Endothelial cell of hepatic sinusoid (primary cell): ENCODE measurements around the gene TENM4.

Source experiments
- in situ Hi-C: cut with HindIII; loops from 2 replicates; pipeline ENCODE4 v1.10.0; 2017; ENCODE audit warnings: low sequenced_read_pairs

Gene TENM4

DNA sequence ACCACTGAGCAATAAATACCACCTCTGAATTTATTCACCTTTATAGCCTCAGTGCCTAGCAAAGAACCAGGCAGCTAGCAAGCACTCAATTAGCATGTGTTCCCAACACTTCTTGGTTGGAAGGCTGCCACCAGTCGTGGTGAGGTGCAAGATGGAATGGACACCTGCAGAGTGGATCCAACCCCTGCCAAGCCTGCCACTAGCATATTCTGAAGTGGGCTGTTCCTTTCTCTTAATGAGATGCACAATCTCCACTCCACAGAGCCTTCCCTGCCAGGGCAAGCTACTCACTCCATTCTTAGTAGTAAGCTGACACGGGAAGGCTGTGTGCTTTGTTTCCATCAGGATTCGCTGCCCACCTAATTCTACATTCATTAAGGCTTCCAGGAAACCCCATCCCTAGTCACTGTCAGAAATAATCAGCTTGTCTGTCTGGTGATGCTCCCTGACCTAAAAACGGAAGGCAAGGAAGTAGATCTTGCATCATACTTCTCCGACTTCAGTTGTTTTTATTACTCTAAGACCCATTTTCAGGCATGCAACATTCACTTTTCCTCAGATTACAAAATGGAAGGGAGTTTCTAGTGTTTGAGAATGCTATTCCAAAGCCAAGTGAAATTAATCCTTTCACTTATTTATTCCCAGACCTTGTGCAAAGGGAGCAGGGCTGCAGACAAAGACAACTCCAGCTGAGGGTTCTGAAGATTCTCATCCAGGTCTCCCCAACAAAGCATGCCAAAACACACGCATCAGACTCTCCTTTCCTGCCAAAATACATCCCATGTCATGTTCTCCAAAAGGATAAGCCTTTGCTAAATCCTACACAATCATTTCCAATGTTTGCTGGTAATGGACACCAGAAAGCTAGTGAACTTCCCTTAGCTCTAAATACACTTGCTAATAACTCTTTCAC, 128.0 kb downstream of the TENM4 start:
- in situ Hi-C loops: no loop called here

DNA sequence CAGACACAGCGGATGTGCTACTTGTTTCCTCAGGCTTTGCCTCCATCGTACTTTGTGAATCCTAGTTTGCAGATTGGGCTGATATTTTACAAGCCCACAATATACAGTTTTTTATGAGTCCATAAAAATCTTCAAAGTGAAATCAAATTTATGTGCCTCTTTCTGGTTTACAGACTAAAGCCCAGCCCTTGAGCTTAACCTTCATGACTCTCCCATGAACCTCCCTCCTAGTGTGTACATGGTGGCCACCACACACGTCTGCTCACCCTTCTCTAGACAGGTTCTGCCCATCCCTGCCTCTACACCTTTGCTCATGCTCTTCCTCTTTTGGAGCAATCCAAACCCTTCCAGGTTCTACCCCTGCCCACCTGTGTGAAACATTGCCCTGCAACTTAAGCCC, 129.4 kb downstream of the TENM4 start:
- in situ Hi-C loops: no loop called here

DNA sequence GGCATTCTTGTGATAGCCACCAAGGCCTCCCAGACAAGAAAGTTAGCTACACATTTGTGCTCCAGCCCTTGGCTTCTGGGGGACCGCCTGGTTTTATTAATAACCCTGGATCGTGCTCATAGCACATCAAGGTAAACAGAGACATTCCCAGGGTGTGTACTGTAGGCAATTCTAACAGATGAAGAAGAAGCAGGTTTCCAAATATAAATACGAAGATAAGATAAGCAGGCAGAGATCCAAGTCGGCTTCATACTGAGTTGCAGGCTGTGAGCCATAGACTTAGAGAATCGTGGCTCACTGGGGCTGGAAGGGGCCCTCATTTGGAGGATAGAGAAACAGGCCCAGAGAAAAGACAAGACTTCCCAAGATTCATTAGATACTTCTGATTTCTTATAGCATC, 131.4 kb downstream of the TENM4 start:
- in situ Hi-C loops: no loop called here

DNA sequence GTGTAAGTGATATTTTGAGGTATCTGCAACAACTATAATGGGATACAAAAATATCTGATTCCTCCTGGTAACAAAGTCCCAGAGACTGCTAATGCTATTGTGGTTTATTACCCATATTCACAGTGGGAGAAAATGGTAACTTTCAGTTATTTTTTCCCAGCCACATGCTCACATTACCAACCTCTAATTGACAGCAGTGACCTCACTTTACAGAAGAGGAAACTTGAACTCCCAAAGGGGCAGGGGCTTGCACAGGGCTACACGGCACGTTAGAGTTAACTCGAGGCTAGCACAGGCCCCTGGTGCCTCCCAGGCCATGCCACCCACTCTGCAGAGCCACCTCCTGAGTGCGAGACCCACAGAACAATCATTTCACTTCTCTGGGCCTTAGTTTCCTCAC, 132.4 kb downstream of the TENM4 start:
- in situ Hi-C loops: no loop called here

DNA sequence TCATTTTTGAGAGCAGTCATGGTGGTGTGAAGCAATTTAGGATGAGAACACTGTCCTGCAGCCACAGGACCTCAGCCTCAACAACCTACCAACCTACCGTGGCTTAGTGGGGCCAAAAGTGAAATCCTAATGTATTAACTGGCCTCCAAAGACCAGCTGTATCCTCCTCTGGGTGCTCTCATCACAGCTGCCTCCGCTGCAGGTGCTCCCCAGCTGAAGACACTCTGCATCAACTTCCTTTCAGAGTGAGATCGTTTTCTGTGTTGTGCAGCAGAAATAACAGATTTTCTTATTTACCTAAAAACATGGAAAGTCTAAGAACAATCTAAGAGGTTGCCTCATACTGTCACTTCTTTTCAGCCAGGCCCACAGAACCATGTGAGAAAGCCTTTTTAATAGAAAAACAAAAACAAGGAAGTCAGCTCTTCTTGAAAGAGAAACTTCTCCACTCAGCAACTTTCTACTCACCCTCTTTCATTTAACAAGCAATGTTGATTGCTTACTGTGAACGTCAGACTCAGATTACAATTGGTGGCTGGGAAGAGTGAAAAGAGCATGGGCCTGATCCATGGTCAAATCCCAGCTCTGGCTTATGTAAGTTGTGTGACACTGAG, 136.1 kb downstream of the TENM4 start:
- in situ Hi-C loops: no loop called here

DNA sequence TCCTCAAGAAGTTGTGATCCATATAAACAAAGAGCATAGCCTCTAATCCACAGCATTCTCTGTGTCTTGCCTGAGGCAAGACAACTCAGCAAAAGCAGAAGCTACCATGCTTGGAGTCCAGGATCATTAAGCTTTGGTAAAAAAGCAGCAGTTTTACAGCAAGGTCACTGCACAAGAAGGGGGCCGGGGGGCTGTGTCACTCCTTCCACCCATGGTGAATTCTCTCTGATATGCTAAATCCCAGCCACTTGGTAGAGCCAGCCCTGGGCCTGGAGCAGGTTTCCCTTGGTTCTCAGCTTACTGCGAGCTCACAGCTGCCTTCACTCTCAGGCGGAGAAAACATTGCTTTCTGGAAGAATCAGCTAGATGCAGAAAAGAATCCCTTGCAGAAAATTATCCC, 144.7 kb downstream of the TENM4 start:
- in situ Hi-C loops: no loop called here

DNA sequence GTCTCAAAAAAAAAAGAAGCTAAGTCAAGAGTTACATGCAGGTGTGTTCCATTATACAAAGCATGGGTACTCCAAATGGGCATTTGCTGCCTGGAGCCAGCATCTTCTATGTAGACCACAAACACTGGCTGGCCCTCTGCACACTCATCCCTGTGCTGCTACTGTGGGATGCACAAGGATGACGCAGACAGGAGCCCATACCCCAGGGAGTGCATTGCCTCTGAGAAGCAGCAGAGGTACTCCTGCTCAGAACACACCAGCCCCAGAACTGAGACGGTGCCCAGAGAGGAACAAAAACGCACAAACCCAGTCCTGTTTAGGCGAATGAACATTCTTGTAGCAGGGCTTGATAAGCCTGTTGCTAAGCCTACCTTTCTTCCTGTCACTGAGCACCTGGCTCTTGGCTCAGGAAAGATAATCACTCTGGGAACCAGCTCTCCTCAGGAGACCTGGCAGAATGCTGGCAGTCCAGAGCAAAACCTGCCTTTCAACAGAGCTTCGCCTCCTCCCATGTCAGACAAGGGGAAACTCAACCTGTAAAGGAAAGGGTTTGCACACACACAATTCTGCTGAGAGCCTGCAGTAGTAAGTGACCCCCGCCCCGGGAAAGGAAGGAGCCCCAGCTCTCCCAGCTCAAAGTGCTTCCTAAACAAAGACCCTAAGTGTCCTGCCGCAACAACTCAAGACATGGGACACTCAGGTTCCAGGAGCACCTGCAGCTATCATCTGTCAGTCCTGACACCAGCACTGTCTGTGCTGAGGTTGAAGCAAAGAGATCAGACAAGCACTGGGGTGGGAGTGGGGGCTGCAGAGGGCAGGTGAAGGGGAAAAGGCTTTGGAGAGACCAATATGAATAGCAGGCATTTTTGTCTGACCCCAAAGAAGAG, 145.7 kb downstream of the TENM4 start:
- in situ Hi-C loops: no loop called here

DNA sequence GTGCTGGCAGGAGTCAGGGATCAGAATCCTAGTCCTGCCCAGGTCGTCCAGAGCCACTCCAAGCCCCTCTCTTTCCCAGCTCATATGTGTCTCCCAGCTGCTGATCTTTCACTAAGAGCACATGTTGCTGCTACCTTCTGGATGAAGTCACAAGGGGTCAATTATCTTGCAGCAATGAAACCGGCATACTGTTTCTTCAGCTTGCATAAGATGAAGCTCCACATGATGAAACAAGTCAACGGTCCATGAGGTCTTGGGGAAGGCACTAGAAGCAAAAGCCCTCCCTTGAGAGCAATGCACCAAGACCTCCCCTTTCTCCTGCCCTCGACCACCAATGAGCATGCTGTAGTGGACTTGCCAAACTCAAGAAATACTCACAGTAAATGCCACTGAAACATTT, 148.9 kb downstream of the TENM4 start:
- in situ Hi-C loops: no loop called here

DNA sequence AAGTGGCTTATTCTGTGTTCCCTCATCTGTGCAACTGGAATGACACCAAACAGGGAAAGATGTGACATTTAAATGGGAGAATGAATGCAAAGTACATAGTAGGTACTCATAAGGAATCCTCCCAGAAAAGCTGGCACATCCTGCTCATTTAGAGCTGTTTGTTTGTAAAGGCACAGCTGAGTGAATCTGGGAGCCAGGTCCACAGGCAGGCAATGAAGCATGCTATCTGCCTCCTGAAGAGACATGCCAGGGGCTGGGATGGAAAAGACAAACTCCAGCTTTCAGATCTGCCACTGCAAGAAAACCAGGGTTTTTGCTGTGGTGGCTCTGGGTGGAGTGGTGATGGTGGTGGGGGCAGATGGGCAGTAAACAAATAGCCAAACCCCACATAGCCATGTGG, 150.1 kb downstream of the TENM4 start:
- in situ Hi-C loops: no loop called here

DNA sequence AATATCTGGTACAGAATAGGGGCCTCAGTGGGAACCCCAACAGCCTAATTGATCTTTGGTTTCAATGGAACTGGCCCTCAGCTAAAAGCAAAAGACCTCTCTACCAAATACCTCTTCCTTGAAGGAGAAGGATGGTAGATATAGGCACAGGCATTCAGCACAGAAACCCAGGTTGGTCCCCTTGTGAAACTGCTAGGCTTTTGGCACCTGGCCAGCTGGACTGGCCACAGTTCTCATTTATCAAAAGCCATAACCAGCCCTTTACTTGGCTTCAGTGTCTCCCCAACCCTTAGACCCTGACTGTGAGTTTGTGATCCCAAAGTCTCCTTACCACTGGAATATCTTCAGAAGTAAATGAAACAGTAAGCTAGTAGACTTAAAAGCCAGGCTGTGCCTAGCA, 152.9 kb downstream of the TENM4 start:
- in situ Hi-C loops: no loop called here

DNA sequence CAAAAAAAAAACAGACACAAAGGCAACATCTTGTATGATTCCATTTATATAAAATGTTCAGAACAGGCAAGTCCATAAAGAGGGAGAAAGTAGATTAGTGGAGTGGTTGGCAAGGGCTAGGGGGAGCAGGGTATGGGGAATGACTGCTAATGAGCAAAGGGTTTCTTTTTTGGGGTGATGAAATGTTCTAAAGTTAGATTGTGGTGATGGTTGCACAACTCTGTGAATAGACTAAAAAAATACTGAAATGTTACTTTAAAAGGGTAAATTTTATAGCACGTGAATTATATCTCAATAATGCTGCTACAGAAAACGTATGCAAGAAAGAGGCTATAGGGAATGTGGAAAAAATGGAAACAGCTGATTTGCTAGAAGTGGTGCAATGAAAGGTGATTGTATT, 155.1 kb downstream of the TENM4 start:
- in situ Hi-C loops: no loop called here

DNA sequence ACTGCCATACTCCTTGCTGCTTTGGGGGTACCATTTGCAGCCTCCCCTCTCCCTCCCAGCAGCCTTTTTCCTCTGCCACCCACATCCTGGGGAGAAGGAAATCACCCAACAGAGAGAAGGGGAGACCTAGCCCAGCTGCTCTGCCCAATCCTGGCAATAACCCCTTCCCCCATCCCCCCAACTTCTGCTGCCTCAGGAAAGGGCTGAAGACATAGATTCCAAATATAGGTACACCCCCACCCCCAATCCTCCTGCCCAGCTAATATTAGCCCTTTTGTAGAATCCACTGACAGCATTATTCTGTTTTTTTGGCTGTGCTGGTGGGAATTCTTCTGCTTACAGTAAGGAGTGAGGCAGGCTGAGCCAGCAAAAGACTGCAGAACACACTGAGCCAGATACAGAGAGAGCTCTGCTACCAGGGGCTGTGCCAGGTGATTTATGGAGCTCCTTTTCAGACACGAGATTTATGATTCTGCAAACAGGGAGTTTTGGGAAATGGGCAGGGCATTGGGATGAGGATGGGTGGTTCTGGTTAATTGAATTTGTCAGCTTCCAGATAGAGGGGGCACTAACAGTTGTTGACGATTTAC, 164.0 kb downstream of the TENM4 start:
- in situ Hi-C loops: no loop called here

DNA sequence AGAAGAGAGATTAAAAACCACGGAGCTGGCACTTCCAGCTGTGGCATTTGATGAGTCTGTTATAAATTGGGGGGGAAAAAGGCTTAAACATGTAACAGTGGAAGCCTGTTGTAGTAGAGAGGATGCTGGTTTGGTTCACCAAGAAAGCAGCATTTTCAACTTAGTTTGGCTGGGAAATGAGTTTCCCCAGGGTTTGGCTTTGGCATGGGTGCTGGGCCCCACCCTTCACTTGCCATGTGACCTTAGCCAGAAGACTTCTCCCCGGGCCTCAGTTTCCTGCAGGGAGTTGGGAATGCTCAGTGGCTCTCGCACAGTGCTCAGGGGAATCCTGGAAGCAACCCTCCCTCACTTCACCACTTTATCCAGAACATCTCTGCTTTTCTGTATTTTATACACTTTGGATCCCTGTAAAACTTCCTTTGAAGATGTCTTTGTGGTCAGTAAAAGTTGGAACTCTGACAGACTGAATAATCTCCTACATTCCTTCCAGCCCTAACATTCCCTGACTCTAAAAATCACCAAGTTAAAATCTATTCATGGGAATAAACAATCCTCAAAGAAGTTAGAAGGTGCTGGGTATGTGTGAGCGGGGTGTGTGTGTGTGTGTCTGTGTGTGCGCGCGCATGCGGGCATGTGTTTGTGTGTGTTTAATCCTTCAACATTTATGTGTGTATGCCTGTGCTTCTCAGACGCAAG, 166.0 kb downstream of the TENM4 start:
- in situ Hi-C loops: no loop called here

DNA sequence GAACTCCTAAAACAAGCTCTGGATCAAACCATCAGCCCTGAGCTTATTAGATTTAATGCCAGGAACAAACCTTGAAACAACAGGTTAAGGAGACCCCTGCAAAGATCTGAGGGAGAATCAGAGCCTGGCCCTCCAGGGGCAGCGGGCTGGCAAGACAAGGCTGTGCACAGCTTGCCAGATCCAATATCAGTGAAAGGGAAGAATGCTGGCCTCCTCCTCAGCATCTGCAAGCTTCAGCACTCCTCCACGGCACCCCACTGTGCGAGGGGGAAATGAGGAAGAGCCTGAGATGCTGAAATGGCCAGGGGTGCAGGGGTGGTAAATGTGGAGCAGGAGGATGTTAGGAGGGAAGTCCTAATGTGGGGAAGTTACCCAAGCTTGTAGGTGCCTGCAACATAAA, 167.0 kb downstream of the TENM4 start:
- in situ Hi-C loops: no loop called here

DNA sequence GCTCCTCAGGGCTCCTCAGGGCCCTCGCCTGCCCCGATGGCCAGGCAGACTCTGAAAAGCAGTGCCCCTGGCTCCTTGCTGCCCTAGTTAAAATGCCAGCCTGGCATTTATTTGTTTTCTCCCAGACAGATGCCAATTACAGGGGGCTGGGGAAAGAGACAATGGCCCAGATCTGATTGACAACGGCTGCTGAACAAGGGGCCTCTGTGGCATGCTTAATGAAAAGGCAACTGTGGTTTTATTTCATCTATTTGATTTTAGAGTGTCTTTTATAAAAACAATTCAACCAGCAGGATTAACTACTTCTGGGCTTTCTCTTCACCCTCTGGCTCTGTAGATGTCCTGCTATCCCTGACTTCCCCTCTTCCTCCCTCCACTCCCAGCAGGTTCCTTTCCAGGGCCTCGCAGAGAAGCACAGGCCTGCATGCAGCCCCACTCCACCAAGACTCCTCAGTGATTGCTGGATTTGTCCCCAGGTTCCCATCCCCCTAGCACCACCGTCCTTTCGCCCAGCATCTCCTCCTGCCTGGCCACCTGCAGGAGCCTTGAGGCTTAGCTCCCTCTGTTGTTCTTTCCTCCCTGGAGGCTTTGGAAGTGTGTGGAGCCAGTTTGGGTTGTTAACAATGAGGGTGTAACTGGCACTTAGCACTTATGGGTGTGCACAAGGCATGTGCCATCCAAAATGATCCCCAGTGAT, 171.1 kb downstream of the TENM4 start:
- in situ Hi-C loops: no loop called here

DNA sequence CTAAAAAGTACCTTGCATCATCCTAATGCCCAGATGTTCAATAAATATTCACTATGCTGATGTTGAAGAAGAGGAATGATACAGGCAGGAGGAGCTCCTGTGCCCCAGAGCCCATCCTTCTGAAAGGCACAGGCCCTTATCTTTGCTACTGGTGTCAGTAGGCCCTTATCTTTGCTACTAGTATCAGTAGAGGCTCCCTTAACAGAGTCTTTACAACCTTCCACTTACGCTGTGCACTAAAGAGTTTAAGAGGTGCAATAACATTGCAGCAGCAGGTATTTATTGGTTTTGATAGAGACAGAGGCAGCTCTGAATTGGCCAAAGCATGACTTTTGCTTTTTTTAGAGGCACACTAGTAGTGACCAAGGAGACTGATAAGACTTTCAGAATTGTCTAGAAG, 174.4 kb downstream of the TENM4 start:
- in situ Hi-C loops: no loop called here

DNA sequence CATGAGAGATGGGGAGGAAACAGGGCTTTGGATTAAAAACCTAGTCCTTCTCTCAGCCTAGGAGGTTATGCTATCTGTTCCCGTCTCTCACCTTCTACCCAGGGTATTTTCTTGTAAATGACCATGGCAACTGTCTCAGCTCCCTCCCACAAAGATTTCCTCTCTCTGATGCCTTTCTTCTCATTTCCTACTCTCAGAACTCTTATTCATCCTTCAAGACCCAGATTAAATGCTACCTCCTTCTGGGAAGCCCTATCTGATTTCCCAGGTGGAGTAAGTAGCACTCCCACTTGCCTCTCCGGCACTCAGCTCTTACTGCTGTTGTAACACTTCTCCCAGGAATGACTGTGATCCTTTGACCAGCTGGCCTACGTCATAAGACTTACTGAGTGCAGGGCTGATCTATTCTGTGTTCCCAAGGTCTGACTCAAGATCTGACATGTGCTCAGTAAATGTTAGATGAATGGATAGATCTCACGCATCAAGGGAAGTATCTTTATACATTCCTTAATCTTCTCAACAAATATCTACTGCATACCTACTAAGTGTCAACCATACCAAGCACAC, 175.0 kb downstream of the TENM4 start:
- in situ Hi-C loops: no loop called here

DNA sequence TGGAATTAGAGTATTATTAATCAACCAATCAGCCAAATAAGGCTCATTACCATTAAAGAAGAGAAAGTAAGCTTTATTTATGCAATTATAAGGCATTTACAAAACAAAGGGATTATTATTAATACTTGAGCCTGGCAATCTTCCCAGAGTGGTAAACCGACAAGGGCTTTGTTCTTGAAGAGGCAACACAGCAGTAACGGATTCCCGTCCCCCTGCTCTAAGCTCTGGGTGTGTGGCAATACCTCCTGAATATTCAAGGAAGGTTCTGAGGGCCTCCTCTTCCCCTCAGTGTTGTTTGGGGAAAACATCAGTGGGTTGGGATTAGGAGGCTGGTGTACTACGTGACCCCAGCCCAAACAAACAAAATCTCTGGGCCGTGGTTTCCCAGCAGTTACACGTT, 176.5 kb downstream of the TENM4 start:
- in situ Hi-C loops: no loop called here

DNA sequence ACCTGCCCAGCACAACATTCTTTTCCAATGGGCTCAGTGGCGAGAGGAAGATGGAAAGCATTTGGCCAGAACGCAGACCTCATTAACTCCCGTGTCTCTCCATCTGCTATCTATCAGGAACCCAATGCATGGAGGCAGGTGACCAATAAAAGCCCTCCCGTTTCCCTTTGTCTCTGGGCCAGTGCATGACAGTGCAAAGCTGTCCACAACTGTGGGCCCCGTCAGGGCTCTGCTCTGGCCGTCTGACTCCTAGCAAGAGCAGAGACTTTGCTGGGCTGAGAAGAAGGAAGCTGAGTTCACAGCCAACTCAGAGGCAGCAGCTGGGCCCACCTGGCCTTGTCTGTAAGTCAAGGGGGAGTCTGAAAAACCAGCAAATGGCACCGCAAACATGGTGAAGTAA, 177.8 kb downstream of the TENM4 start:
- in situ Hi-C loops: no loop called here

DNA sequence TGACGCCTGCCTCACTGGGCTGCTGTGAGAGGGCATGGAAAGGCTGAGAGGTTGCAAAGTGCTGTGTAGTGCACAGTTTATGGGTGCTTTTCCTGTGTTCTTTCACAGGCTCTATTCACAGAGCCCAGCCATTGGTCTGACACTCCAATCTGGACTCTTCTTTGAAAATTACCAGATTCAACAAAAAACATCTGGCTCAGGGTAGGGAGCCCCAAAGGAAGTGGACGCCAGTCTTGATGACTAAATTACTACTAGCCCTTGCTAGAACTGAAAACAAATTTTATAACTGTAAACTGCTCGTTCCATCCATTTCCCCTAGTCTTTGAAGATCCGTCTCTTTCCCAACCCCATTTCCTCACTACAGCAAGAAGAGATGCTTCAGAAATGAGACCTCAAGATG, 178.6 kb downstream of the TENM4 start:
- in situ Hi-C loops: no loop called here
